Adrenal gland (tissue), 5 donors: ENCODE results near the gene F12.

Source experiments
- CTCF ChIP-seq, 6 experiments: fragments of 450-650 bp in 4 of 6; fragments of 200-600 bp in 2 of 6; sonication (generic) in 1 of 6; IDR thresholded peaks; 1 replicate in 5 of 6; 2 replicates in 1 of 6; pipeline versions ENCODE4 v1.5.1 to v1.8.0; 2016 to 2021; ENCODE audit warnings: antibody characterized with exemption in 6 of 6, mild to moderate bottlenecking in 2 of 6, moderate library complexity in 1 of 6
- POLR2A ChIP-seq, 2 donors: fragments of 450-650 bp; IDR thresholded peaks; one replicate each; pipeline ENCODE4 v1.6.1; 2017; ENCODE audit warnings: antibody characterized with exemption in 2 of 2, mild to moderate bottlenecking in 2 of 2, moderate library complexity in 1 of 2
- donor health status: DM: no; HTN: no; CAD: no.

- TF ChIP-seq POLR2A (IDR thresholded peaks at IDR 0.05) (no peak), CTCF (IDR thresholded peaks at IDR 0.05) (no peak)
Observed at GRCh38 chr5:177361418-177362291, 47.7 kb downstream of the F12 start.
